CD8-positive, alpha-beta memory T cell (primary cell): ENCODE data around the gene EPHA4. TPM values are rescaled to one million over a fixed set of nuclear protein-coding genes. Genes with fewer than 3 reads are reported as not detected.
A peak's percentile ranks its signal among the peaks of the same experiment; 100 is the strongest.

ENCODE experiments used
- CTCF ChIA-PET: fragments of 350-600 bp; sonication (Branson Sonifier 250); formaldehyde crosslinking; loops from one replicate; lab custom pipeline; 2021; ENCODE audit warnings: antibody characterized with exemption; lab: Charles Lee
- POLR2A ChIA-PET: fragments of 350-600 bp; sonication (Branson Sonifier 250); formaldehyde crosslinking; loops from one replicate; lab custom pipeline; 2021; ENCODE audit warnings: antibody characterized with exemption; lab: Charles Lee
- DNase-seq, 5 donors: peaks; one replicate each; pipeline versions ENCODE4 v3.0.0 to v3.0.0-alpha.2; 2020 to 2022; ENCODE audit warnings: mixed read lengths in 1 of 5
- H3K27ac ChIP-seq: one replicate; pipeline ENCODE4 v1.7.0; 2013; ENCODE audit warnings: low read depth, mild to moderate bottlenecking, low read length, moderate library complexity
- H3K27me3 ChIP-seq: 2 replicates; pipeline ENCODE4 v1.7.0; 2013; ENCODE audit warnings: low read length, mild to moderate bottlenecking; ENCODE audit not compliant: insufficient read depth, poor library complexity, severe bottlenecking
- H3K36me3 ChIP-seq: 2 replicates; pipeline ENCODE4 v1.7.0; 2013; ENCODE audit warnings: mild to moderate bottlenecking, low read length, moderate library complexity; ENCODE audit not compliant: insufficient read depth
- H3K4me1 ChIP-seq: 2 replicates; pipeline ENCODE4 v1.7.0; 2013; ENCODE audit warnings: mild to moderate bottlenecking, low read length, moderate library complexity; ENCODE audit not compliant: insufficient read depth
- H3K4me3 ChIP-seq: 2 replicates; pipeline ENCODE4 v1.7.0; 2013; ENCODE audit warnings: mild to moderate bottlenecking, low read length
- H3K9me3 ChIP-seq: 2 replicates; pipeline ENCODE4 v1.7.0; 2013; ENCODE audit warnings: mild to moderate bottlenecking, low read length
- H3K27ac Mint-ChIP-seq, 8 donors: one replicate each; pipeline ENCODE4 v1.8.0; 2020 to 2021; ENCODE audit warnings: mixed read lengths in 8 of 8, mild to moderate bottlenecking in 6 of 8, inconsistent platforms in 3 of 8, moderate library complexity in 3 of 8
- H3K27me3 Mint-ChIP-seq, 2 donors: one replicate each; pipeline ENCODE4 v1.8.0; 2020 to 2021; ENCODE audit warnings: mixed read lengths in 2 of 2, mild to moderate bottlenecking in 1 of 2, moderate library complexity in 1 of 2
- H3K36me3 Mint-ChIP-seq, 3 donors: one replicate each; pipeline ENCODE4 v1.8.0; 2020 to 2021; ENCODE audit warnings: mixed read lengths in 3 of 3, inconsistent platforms in 1 of 3, mild to moderate bottlenecking in 1 of 3
- H3K4me1 Mint-ChIP-seq, 3 donors: one replicate each; pipeline ENCODE4 v1.8.0; 2020 to 2021; ENCODE audit warnings: mixed read lengths in 3 of 3, inconsistent platforms in 1 of 3, mild to moderate bottlenecking in 1 of 3
- H3K4me3 Mint-ChIP-seq, 7 donors: one replicate each; pipeline ENCODE4 v1.8.0; 2020 to 2021; ENCODE audit warnings: mixed read lengths in 7 of 7, mild to moderate bottlenecking in 6 of 7, moderate library complexity in 4 of 7, inconsistent platforms in 2 of 7
- H3K9me3 Mint-ChIP-seq, 5 donors: one replicate each; pipeline ENCODE4 v1.8.0; 2020 to 2022; ENCODE audit warnings: mixed read lengths in 5 of 5, mild to moderate bottlenecking in 3 of 5, moderate library complexity in 2 of 5, inconsistent platforms in 1 of 5
- polyA plus RNA-seq: library from polyadenylated mRNA; unstranded; fragments of 300-500 nt; fragmentation: Illumina TruSeq; gene quantifications from one replicate; pipeline ENCODE4 v1.2.3, GENCODE V29; 2021
- total RNA-seq, 2 experiments: library from RNA; stranded (reverse); gene quantifications; one replicate each; pipeline ENCODE4 v1.2.3, GENCODE V29; 2021

EPHA4 gene
- total and polyA plus RNA-seq, 3 experiments from 2014 or later, result 7.8 to 19.3 (median 10.2) TPM

GRCh38 chr2:221524158-221524557 is 47.9 kb downstream of the EPHA4 start:
- no peaks in the 10 kb centered on the region for H3K36me3 ChIP-seq
- H3K4me3 Mint-ChIP-seq, result no peak overlapping the region
- H3K27ac Mint-ChIP-seq, result peak overlapping the region in 1 of 8 donors; percentile 43
- no peaks in the 10 kb centered on the region for H3K27me3 ChIP-seq
- DNase-seq, result no peak
- ChIA-PET POLR2A (no interaction called here), CTCF (no interaction called here)
- no peak overlapping the region for H3K27ac ChIP-seq
- H3K4me3 ChIP-seq, result no peak overlapping the region
- peaks cover 34% of the 10 kb centered on the region for H3K4me1 ChIP-seq
- peaks cover 0 to 3% (median 0%) of the 10 kb centered on the region in 5 donors for H3K9me3 Mint-ChIP-seq
- H3K9me3 ChIP-seq, result no peaks in the 10 kb centered on the region
- no peaks in the 10 kb centered on the region for H3K27me3 Mint-ChIP-seq
- peaks cover 30 to 48% (median 33%) of the 10 kb centered on the region in 3 donors for H3K4me1 Mint-ChIP-seq
- peaks cover 0 to 1% (median 0%) of the 10 kb centered on the region in 3 donors for H3K36me3 Mint-ChIP-seq

GRCh38 chr2:221521233-221521845 is 50.8 kb downstream of the EPHA4 start:
- H3K9me3 ChIP-seq, result no peaks in the 10 kb centered on the region
- Mint-ChIP-seq H3K27me3 (no peaks in the 10 kb centered on the region), H3K27ac (peak overlapping the region in 1 of 8 donors; percentile 15), H3K9me3 (peaks cover 0 to 3% (median 0%) of the 10 kb centered on the region in 5 donors), H3K4me3 (no peak overlapping the region), H3K36me3 (peaks cover 0 to 1% (median 0%) of the 10 kb centered on the region in 3 donors), H3K4me1 (peaks cover 7 to 24% (median 10%) of the 10 kb centered on the region in 3 donors)
- H3K4me3 ChIP-seq, result no peak overlapping the region
- H3K4me1 ChIP-seq, result peaks cover 48% of the 10 kb centered on the region
- ChIA-PET POLR2A (no interaction called here), CTCF (interaction anchor here (2.7 kb wide), 1 partner anchor 10 kb away, joined by 7 read pairs; no protein-coding TSS in a partner anchor)
- H3K27ac ChIP-seq, result no peak overlapping the region
- H3K27me3 ChIP-seq, result no peaks in the 10 kb centered on the region
- H3K36me3 ChIP-seq, result no peaks in the 10 kb centered on the region
- no peak for DNase-seq

- CTCF ChIA-PET, result interaction anchor here (1.0 to 2.7 kb wide), 7 partner anchors 12 to 57 kb away, joined by 3 to 23 read pairs (median 5); partner anchors contain the start of gene EPHA4
- H3K27ac Mint-ChIP-seq, result no peak overlapping the region
- H3K27me3 Mint-ChIP-seq, result no peaks in the 10 kb centered on the region
- Histone ChIP-seq H3K9me3 (no peaks in the 10 kb centered on the region), H3K4me3 (peak overlapping the region; percentile 47), H3K27ac (peak overlapping the region; percentile 97), H3K27me3 (no peaks in the 10 kb centered on the region), H3K4me1 (peaks cover 48% of the 10 kb centered on the region), H3K36me3 (no peaks in the 10 kb centered on the region)
- no peak for DNase-seq
- H3K9me3 Mint-ChIP-seq, result peaks cover 0 to 3% (median 0%) of the 10 kb centered on the region in 5 donors
- peaks cover 0 to 2% (median 1%) of the 10 kb centered on the region in 3 donors for H3K36me3 Mint-ChIP-seq
- POLR2A ChIA-PET, result interaction anchor here (0.7 to 2.6 kb wide), 9 partner anchors 12 to 722 kb away, joined by 3 to 16 read pairs (median 6); partner anchors contain the start of gene EPHA4
- peak overlapping the region in 2 of 7 donors; percentile 55 to 59 for H3K4me3 Mint-ChIP-seq
- H3K4me1 Mint-ChIP-seq, result peaks cover 12 to 20% (median 18%) of the 10 kb centered on the region in 3 donors
Observed at GRCh38 chr2:221518935-221519625, 53.0 kb downstream of the EPHA4 start.

- Histone ChIP-seq H3K4me1 (peaks cover 48% of the 10 kb centered on the region), H3K27me3 (no peaks in the 10 kb centered on the region)
Observed at GRCh38 chr2:221518201-221518934, 53.7 kb downstream of the EPHA4 start.

GRCh38 chr2:221517696-221518151 is 54.4 kb downstream of the EPHA4 start:
- H3K4me3 Mint-ChIP-seq, result no peak overlapping the region
- peak; percentile 65 to 94 (median 71) for DNase-seq
- no peaks in the 10 kb centered on the region for H3K27me3 Mint-ChIP-seq
- CTCF ChIA-PET, result interaction anchor here (0.8 to 1.9 kb wide), 11 partner anchors 9 to 56 kb away, joined by 3 to 23 read pairs (median 4); partner anchors contain the start of gene EPHA4
- Histone ChIP-seq H3K27ac (peak overlapping the region; percentile 97), H3K27me3 (no peaks in the 10 kb centered on the region), H3K9me3 (no peaks in the 10 kb centered on the region), H3K36me3 (no peaks in the 10 kb centered on the region), H3K4me3 (peak overlapping the region; percentile 47), H3K4me1 (peaks cover 48% of the 10 kb centered on the region)
- H3K27ac Mint-ChIP-seq, result no peak overlapping the region
- peaks cover 0 to 4% (median 0%) of the 10 kb centered on the region in 3 donors for H3K36me3 Mint-ChIP-seq
- POLR2A ChIA-PET, result interaction anchor here (0.7 to 2.6 kb wide), 8 partner anchors 12 to 58 kb away, joined by 3 to 16 read pairs (median 4); no protein-coding TSS in a partner anchor
- H3K9me3 Mint-ChIP-seq, result peaks cover 0 to 3% (median 0%) of the 10 kb centered on the region in 5 donors
- H3K4me1 Mint-ChIP-seq, result peaks cover 20 to 30% (median 28%) of the 10 kb centered on the region in 3 donors

More at GRCh38 chr2:221518201-221518934, 53.7 kb downstream of the EPHA4 start:
- Histone ChIP-seq H3K36me3 (no peaks in the 10 kb centered on the region), H3K4me3 (peak overlapping the region; percentile 47), H3K9me3 (no peaks in the 10 kb centered on the region), H3K27ac (peak overlapping the region; percentile 97)
- ChIA-PET POLR2A (interaction anchor here (0.7 to 2.6 kb wide), 11 partner anchors 11 to 59 kb away, joined by 3 to 16 read pairs (median 5); partner anchors contain the start of gene EPHA4), CTCF (interaction anchor here (0.8 to 2.7 kb wide), 12 partner anchors 9 to 57 kb away, joined by 3 to 23 read pairs (median 4); partner anchors contain the start of gene EPHA4)
- Mint-ChIP-seq H3K36me3 (peaks cover 0 to 4% (median 0%) of the 10 kb centered on the region in 3 donors), H3K27me3 (no peaks in the 10 kb centered on the region), H3K9me3 (peaks cover 0 to 3% (median 0%) of the 10 kb centered on the region in 5 donors), H3K4me1 (peaks cover 16 to 23% (median 23%) of the 10 kb centered on the region in 3 donors), H3K27ac (no peak overlapping the region), H3K4me3 (no peak overlapping the region)
- peak; percentile 21 to 91 (median 62) for DNase-seq

GRCh38 chr2:221517146-221517695 is 54.9 kb downstream of the EPHA4 start:
- Mint-ChIP-seq H3K4me3 (no peak overlapping the region), H3K27me3 (no peaks in the 10 kb centered on the region), H3K4me1 (peaks cover 25 to 32% (median 30%) of the 10 kb centered on the region in 3 donors), H3K27ac (no peak overlapping the region), H3K36me3 (peaks cover 0 to 4% (median 0%) of the 10 kb centered on the region in 3 donors), H3K9me3 (peaks cover 0 to 3% (median 0%) of the 10 kb centered on the region in 5 donors)
- H3K27me3 ChIP-seq, result no peaks in the 10 kb centered on the region
- ChIA-PET CTCF (interaction anchor here (0.8 to 1.9 kb wide), 7 partner anchors 10 to 55 kb away, joined by 3 to 23 read pairs (median 3); partner anchors contain the start of gene EPHA4), POLR2A (interaction anchor here (1.0 to 2.6 kb wide), 6 partner anchors 12 to 58 kb away, joined by 3 to 16 read pairs (median 6); no protein-coding TSS in a partner anchor)
- no peaks in the 10 kb centered on the region for H3K36me3 ChIP-seq
- DNase-seq, result peak in 1 of 5 donors; percentile 6
- peak overlapping the region; percentile 17 for H3K4me3 ChIP-seq
- no peaks in the 10 kb centered on the region for H3K9me3 ChIP-seq
- peaks cover 48% of the 10 kb centered on the region for H3K4me1 ChIP-seq
- peak overlapping the region; percentile 97 for H3K27ac ChIP-seq

GRCh38 chr2:221515864-221516263 is 56.2 kb downstream of the EPHA4 start:
- Mint-ChIP-seq H3K4me3 (no peak overlapping the region), H3K9me3 (peaks cover 0 to 3% (median 0%) of the 10 kb centered on the region in 5 donors), H3K27ac (peak overlapping the region in 5 of 8 donors; percentile 13 to 80 (median 62)), H3K4me1 (peaks cover 21 to 38% (median 35%) of the 10 kb centered on the region in 3 donors), H3K36me3 (peaks cover 0 to 7% (median 3%) of the 10 kb centered on the region in 3 donors), H3K27me3 (no peaks in the 10 kb centered on the region)
- H3K9me3 ChIP-seq, result no peaks in the 10 kb centered on the region
- ChIA-PET POLR2A (no interaction called here), CTCF (no interaction called here)
- no peak for DNase-seq
- H3K27ac ChIP-seq, result no peak overlapping the region
- no peaks in the 10 kb centered on the region for H3K36me3 ChIP-seq
- peaks cover 43% of the 10 kb centered on the region for H3K4me1 ChIP-seq
- H3K4me3 ChIP-seq, result no peak overlapping the region
- no peaks in the 10 kb centered on the region for H3K27me3 ChIP-seq
